ENCODE measurements around the gene PKNOX2.

PKNOX2 gene

GRCh38 chr11:125337836-125338834, 173.6 kb downstream of the PKNOX2 start:
- H3K27ac ChIP-seq (ENCODE audit: low read depth, low read length) = no peak overlapping the region
- peaks cover 0 to 7% (median 6%) of the 10 kb centered on the region in 5 donors for H3K4me1 ChIP-seq (ENCODE audit: control insufficient read depth in 5 of 5, insufficient read depth in 5 of 5, low read length in 5 of 5)
- no peak overlapping the region for H3K4me3 ChIP-seq (ENCODE audit: low read depth in 1 of 5, low read length in 5 of 5)
- no peaks in the 10 kb centered on the region for H3K9me3 ChIP-seq (ENCODE audit: control insufficient read depth in 5 of 5, low read length in 5 of 5)
- H3K9ac ChIP-seq (ENCODE audit: low read length in 5 of 5) = no peak overlapping the region
- peaks cover 0 to 10% (median 0%) of the 10 kb centered on the region in 5 donors for H3K27me3 ChIP-seq (ENCODE audit: control insufficient read depth in 5 of 5, insufficient read depth in 4 of 5, low read length in 5 of 5)
- H3K36me3 ChIP-seq (ENCODE audit: control insufficient read depth in 5 of 5, insufficient read depth in 5 of 5, low read length in 5 of 5) = no peaks in the 10 kb centered on the region

- peaks cover 0 to 10% (median 0%) of the 10 kb centered on the region in 5 donors for H3K27me3 ChIP-seq (ENCODE audit: control insufficient read depth in 5 of 5, insufficient read depth in 4 of 5, low read length in 5 of 5)
- H3K9ac ChIP-seq (ENCODE audit: low read length in 5 of 5) = no peak overlapping the region
- H3K4me3 ChIP-seq (ENCODE audit: low read depth in 1 of 5, low read length in 5 of 5) = no peak overlapping the region
- no peaks in the 10 kb centered on the region for H3K9me3 ChIP-seq (ENCODE audit: control insufficient read depth in 5 of 5, low read length in 5 of 5)
- H3K36me3 ChIP-seq (ENCODE audit: control insufficient read depth in 5 of 5, insufficient read depth in 5 of 5, low read length in 5 of 5) = no peaks in the 10 kb centered on the region
- no peak overlapping the region for H3K27ac ChIP-seq (ENCODE audit: low read depth, low read length)
- peaks cover 0 to 7% (median 6%) of the 10 kb centered on the region in 5 donors for H3K4me1 ChIP-seq (ENCODE audit: control insufficient read depth in 5 of 5, insufficient read depth in 5 of 5, low read length in 5 of 5)
Observed at GRCh38 chr11:125338886-125339811, 174.6 kb downstream of the PKNOX2 start.

GRCh38 chr11:125341676-125342075, 177.1 kb downstream of the PKNOX2 start:
- H3K27ac ChIP-seq (ENCODE audit: low read depth, low read length) = no peak overlapping the region
- H3K4me1 ChIP-seq (ENCODE audit: control insufficient read depth in 5 of 5, insufficient read depth in 5 of 5, low read length in 5 of 5) = peaks cover 0 to 22% (median 13%) of the 10 kb centered on the region in 5 donors
- H3K36me3 ChIP-seq (ENCODE audit: control insufficient read depth in 5 of 5, insufficient read depth in 5 of 5, low read length in 5 of 5) = no peaks in the 10 kb centered on the region
- peaks cover 0 to 10% (median 0%) of the 10 kb centered on the region in 5 donors for H3K27me3 ChIP-seq (ENCODE audit: control insufficient read depth in 5 of 5, insufficient read depth in 4 of 5, low read length in 5 of 5)
- no peak overlapping the region for H3K4me3 ChIP-seq (ENCODE audit: low read depth in 1 of 5, low read length in 5 of 5)
- no peak overlapping the region for H3K9ac ChIP-seq (ENCODE audit: low read length in 5 of 5)
- no peaks in the 10 kb centered on the region for H3K9me3 ChIP-seq (ENCODE audit: control insufficient read depth in 5 of 5, low read length in 5 of 5)

GRCh38 chr11:125342281-125342930, 177.9 kb downstream of the PKNOX2 start:
- no peak overlapping the region for H3K4me3 ChIP-seq (ENCODE audit: low read depth in 1 of 5, low read length in 5 of 5)
- H3K9me3 ChIP-seq (ENCODE audit: control insufficient read depth in 5 of 5, low read length in 5 of 5) = no peaks in the 10 kb centered on the region
- H3K27ac ChIP-seq (ENCODE audit: low read depth, low read length) = no peak overlapping the region
- no peaks in the 10 kb centered on the region for H3K36me3 ChIP-seq (ENCODE audit: control insufficient read depth in 5 of 5, insufficient read depth in 5 of 5, low read length in 5 of 5)
- peaks cover 0 to 10% (median 0%) of the 10 kb centered on the region in 5 donors for H3K27me3 ChIP-seq (ENCODE audit: control insufficient read depth in 5 of 5, insufficient read depth in 4 of 5, low read length in 5 of 5)
- H3K4me1 ChIP-seq (ENCODE audit: control insufficient read depth in 5 of 5, insufficient read depth in 5 of 5, low read length in 5 of 5) = peaks cover 0 to 22% (median 13%) of the 10 kb centered on the region in 5 donors
- no peak overlapping the region for H3K9ac ChIP-seq (ENCODE audit: low read length in 5 of 5)

GRCh38 chr11:125343086-125343717, 178.7 kb downstream of the PKNOX2 start:
- Histone ChIP-seq H3K27me3 (ENCODE audit: control insufficient read depth in 5 of 5, insufficient read depth in 4 of 5, low read length in 5 of 5) (peaks cover 0 to 10% (median 0%) of the 10 kb centered on the region in 5 donors), H3K27ac (ENCODE audit: low read depth, low read length) (no peak overlapping the region), H3K36me3 (ENCODE audit: control insufficient read depth in 5 of 5, insufficient read depth in 5 of 5, low read length in 5 of 5) (no peaks in the 10 kb centered on the region), H3K9ac (ENCODE audit: low read length in 5 of 5) (no peak overlapping the region), H3K4me1 (ENCODE audit: control insufficient read depth in 5 of 5, insufficient read depth in 5 of 5, low read length in 5 of 5) (peaks cover 0 to 21% (median 10%) of the 10 kb centered on the region in 5 donors), H3K9me3 (ENCODE audit: control insufficient read depth in 5 of 5, low read length in 5 of 5) (no peaks in the 10 kb centered on the region), H3K4me3 (ENCODE audit: low read depth in 1 of 5, low read length in 5 of 5) (no peak overlapping the region)

GRCh38 chr11:125343718-125344131, 179.2 kb downstream of the PKNOX2 start:
- no peaks in the 10 kb centered on the region for H3K9me3 ChIP-seq (ENCODE audit: control insufficient read depth in 5 of 5, low read length in 5 of 5)
- no peaks in the 10 kb centered on the region for H3K36me3 ChIP-seq (ENCODE audit: control insufficient read depth in 5 of 5, insufficient read depth in 5 of 5, low read length in 5 of 5)
- no peak overlapping the region for H3K9ac ChIP-seq (ENCODE audit: low read length in 5 of 5)
- no peak overlapping the region for H3K27ac ChIP-seq (ENCODE audit: low read depth, low read length)
- H3K27me3 ChIP-seq (ENCODE audit: control insufficient read depth in 5 of 5, insufficient read depth in 4 of 5, low read length in 5 of 5) = peaks cover 0 to 7% (median 0%) of the 10 kb centered on the region in 5 donors
- H3K4me3 ChIP-seq (ENCODE audit: low read depth in 1 of 5, low read length in 5 of 5) = no peak overlapping the region
- peaks cover 0 to 16% (median 8%) of the 10 kb centered on the region in 5 donors for H3K4me1 ChIP-seq (ENCODE audit: control insufficient read depth in 5 of 5, insufficient read depth in 5 of 5, low read length in 5 of 5)

- no peak overlapping the region for H3K9ac ChIP-seq (ENCODE audit: low read length in 5 of 5)
- H3K4me3 ChIP-seq (ENCODE audit: low read depth in 1 of 5, low read length in 5 of 5) = no peak overlapping the region
- peaks cover 0 to 16% (median 10%) of the 10 kb centered on the region in 5 donors for H3K4me1 ChIP-seq (ENCODE audit: control insufficient read depth in 5 of 5, insufficient read depth in 5 of 5, low read length in 5 of 5)
- H3K36me3 ChIP-seq (ENCODE audit: control insufficient read depth in 5 of 5, insufficient read depth in 5 of 5, low read length in 5 of 5) = no peaks in the 10 kb centered on the region
- peak overlapping the region; percentile 10 for H3K27ac ChIP-seq (ENCODE audit: low read depth, low read length)
- H3K9me3 ChIP-seq (ENCODE audit: control insufficient read depth in 5 of 5, low read length in 5 of 5) = no peaks in the 10 kb centered on the region
- no peaks in the 10 kb centered on the region for H3K27me3 ChIP-seq (ENCODE audit: control insufficient read depth in 5 of 5, insufficient read depth in 4 of 5, low read length in 5 of 5)
Observed at GRCh38 chr11:125344846-125345420, 180.4 kb downstream of the PKNOX2 start.

GRCh38 chr11:125345421-125346178, 181.0 kb downstream of the PKNOX2 start:
- H3K27ac ChIP-seq (ENCODE audit: low read depth, low read length) = peak overlapping the region; percentile 56
- H3K9me3 ChIP-seq (ENCODE audit: control insufficient read depth in 5 of 5, low read length in 5 of 5) = no peaks in the 10 kb centered on the region
- H3K36me3 ChIP-seq (ENCODE audit: control insufficient read depth in 5 of 5, insufficient read depth in 5 of 5, low read length in 5 of 5) = no peaks in the 10 kb centered on the region
- H3K27me3 ChIP-seq (ENCODE audit: control insufficient read depth in 5 of 5, insufficient read depth in 4 of 5, low read length in 5 of 5) = no peaks in the 10 kb centered on the region
- no peak overlapping the region for H3K9ac ChIP-seq (ENCODE audit: low read length in 5 of 5)
- H3K4me3 ChIP-seq (ENCODE audit: low read depth in 1 of 5, low read length in 5 of 5) = no peak overlapping the region
- peaks cover 0 to 16% (median 10%) of the 10 kb centered on the region in 5 donors for H3K4me1 ChIP-seq (ENCODE audit: control insufficient read depth in 5 of 5, insufficient read depth in 5 of 5, low read length in 5 of 5)

Data from subcutaneous abdominal adipose tissue (tissue), 5 donors.